NCI-H1436 treated with DMSO at 0.1 percent for 48 hours (cell line): ENCODE results near the gene PXDN.
"Not testable (repeated sequence)": the region's sequence is repeated elsewhere in the genome, so short reads cannot be mapped to it uniquely, and the experiment has no call there.

Source experiments
- DNase-seq: peaks from one replicate; lab custom pipeline; 2025; lab: John Stamatoyannopoulos, UW

Gene PXDN

GRCh38 chr2:1742681-1743395, 1.5 kb downstream of the PXDN start:
- DNase-seq, result no peak

DNA sequence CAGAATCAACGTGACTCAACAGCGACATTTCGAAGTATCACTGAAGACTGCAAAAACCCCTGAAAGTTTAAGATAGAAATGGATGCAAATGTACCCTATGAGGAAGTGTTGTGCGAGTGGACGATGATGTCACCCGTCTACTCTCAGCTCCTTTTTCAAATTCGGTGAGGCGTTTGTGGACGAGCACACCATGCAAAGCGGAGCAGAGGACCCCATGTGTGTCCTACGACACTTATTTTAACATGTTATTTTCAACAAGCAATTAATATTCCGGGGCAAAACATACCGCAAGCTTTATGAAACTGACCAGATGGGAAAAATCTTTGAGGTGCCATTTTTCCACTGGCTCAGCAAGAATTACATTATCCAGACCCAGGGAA, 2.0 kb downstream of the PXDN start:
- DNase-seq, result no peak

DNA sequence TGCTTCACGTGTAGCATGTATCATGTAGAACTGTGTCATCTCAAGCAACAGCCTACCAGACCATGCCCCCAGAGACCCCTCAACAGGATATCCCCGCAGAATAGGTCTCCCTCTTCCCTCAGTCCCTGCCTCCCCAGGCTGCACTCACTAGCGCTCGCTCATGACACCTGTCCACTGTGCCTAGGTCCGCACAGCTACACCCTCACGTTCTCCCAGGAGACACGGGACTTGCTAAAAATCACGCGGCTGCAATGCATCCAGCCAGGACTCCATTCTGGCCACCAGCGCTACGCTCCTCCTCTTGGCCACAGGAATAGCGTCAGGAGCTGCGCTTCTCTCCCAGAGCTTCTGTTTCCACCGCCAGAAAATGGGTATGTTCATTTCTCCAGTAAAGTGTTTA, 2.5 kb downstream of the PXDN start:
- no peak for DNase-seq

GRCh38 chr2:1740716-1741589, 3.4 kb downstream of the PXDN start:
- DNase-seq, result no peak

DNA sequence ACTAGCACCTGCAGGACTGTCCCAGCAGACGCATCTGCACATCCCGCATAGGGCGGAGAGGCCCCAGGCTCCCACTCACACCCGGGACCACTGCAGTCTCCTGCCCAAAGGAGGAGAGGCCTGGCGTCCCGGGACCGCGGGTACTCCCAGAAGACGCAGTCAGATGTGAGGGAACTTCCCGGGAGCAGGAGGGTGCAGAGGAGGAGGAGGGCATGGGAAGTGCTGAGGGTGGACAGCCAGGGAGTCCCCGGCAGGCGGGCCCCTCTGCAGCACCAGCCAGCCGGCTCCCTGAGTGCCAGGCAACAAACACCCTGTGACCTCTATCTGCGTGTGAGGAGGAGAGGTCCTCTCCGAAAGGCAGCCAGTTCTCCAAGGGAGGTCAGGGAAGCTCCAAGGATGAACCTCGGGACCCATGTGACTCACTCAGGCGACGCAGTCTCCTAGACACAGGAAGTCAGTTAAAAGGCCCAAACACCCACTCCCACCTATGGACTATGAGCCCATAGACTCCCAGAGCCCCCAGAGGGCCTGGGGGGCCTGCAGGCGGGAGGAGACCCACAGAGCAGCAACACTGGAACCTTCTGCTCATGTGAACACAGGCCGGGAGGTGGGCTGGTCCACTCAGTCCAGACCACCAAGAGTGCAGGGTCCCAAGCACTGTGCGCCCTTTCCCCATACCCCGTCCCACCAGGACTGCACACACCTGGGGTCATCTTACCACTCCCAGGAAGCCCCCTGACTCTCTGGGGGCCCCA, 4.2 kb downstream of the PXDN start:
- DNase-seq, result no peak

- DNase-seq, result no peak
These were observed 4.9 kb downstream of the PXDN start for GRCh38 chr2:1739322-1739957.

DNA sequence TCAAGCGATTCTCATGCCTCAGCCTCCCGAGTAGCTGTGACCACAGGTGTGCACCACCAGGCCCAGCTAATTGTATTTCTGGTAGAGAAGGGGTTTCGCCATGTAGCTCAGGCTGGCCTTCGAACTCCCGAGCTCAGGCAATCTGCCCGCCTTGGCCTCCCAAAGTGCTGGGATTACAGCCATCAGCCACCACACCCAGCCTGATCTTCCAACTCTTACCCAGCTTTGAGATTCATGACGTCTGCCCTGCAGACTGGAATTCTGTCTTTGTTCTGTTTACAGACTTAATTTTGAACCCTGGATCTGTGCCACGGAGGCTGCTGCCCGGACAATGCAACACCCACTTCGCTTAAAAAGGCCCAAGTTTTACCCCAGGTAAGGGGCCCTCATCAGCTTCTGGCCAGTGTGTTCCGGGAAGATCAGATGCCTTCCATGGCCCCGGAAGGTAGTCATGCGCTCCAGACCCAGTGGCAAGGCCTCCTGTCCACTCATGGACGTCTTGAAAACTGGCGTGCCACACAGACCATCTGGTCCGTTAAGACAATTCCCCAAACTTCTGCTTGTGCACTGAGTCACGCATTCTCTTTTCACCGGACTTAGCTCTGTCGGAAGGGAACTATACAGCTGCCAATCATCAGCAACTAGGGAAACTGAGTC, 5.5 kb downstream of the PXDN start:
- no peak for DNase-seq

DNA sequence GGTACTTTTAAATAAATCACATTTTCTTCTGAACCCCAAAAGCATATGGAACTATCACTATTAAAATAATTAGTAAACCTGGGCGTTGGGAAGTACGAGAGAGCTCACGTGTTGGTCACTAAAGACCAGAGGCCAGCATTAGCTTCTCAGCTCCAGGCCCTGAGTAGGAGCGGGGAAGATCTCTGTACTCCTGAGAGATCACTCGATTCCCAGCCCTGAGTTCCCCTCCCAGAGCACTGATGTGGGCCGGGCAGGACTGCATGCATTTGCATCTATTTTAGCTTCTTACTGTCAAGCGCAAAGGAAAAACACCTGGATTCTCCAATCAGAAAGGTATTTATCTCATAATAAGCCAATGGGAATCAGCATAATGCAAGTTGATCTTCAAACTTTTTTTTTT, 6.2 kb downstream of the PXDN start:
- DNase-seq, result no peak

- no peak for DNase-seq
These were observed 7.3 kb downstream of the PXDN start for GRCh38 chr2:1736997-1737480.

GRCh38 chr2:1736045-1736444, 8.3 kb downstream of the PXDN start:
- no peak for DNase-seq

GRCh38 chr2:1733298-1733697, 11.0 kb downstream of the PXDN start:
- DNase-seq, result not testable (repeated sequence)

GRCh38 chr2:1731963-1732768, 12.1 kb downstream of the PXDN start:
- DNase-seq, result no peak

DNA sequence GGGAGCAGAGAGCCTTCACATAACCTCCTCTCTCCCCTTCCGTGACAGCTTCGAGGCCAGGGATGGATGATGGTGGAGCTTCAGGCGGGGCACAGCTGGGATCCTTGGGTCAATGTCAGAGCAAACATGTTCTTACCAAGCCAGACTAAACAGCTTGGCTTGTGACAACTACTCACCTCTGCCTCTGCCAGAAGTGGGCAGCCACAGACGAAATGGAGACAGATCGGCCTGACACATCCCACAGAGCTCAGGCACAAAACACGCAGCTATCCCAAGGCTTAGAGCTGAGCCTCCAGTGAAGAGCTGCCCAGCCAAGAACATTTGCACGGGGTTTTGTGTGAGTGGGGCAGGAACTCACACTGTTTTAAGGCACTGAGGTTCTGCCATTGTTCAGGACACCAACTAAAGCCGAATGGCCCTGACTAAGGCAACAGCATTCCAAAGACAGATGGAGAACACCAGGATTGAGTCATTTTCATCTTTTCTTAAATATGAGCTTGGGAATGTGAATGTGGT, 12.8 kb downstream of the PXDN start:
- no peak for DNase-seq

GRCh38 chr2:1730015-1730927, 14.0 kb downstream of the PXDN start:
- no peak for DNase-seq

GRCh38 chr2:1729242-1729641, 15.1 kb downstream of the PXDN start:
- no peak for DNase-seq

GRCh38 chr2:1728821-1729220, 15.5 kb downstream of the PXDN start:
- DNase-seq, result no peak

- DNase-seq, result no peak
These were observed 16.4 kb downstream of the PXDN start for GRCh38 chr2:1727796-1728474.

GRCh38 chr2:1727101-1727771, 17.1 kb downstream of the PXDN start:
- DNase-seq, result no peak
